LHCN-M2 (cell line): ENCODE data around the gene RAB11A. TPM values are rescaled to one million over a fixed set of nuclear protein-coding genes. Genes with fewer than 3 reads are reported as not detected.
"Not testable (repeated sequence)": the region's sequence is repeated elsewhere in the genome, so short reads cannot be mapped to it uniquely, and the experiment has no call there.

Source experiments
- DNase-seq: peaks from one replicate; pipeline ENCODE4 v3.0.0-alpha.2; 2012; ENCODE audit warnings: low read depth
- total RNA-seq: library from RNA; depleted of rRNA; stranded (reverse); fragments of >200 nt; gene quantifications from 2 replicates; pipeline ENCODE4 v1.2.3, GENCODE V29; 2014

Gene RAB11A
- total RNA-seq, 1 experiment from 2014 or later: 243 TPM

- DNase-seq: peak; percentile 13
Observed at GRCh38 chr15:65841121-65841930, 28.0 kb upstream of the RAB11A start.

GRCh38 chr15:65845826-65846519 is 23.3 kb upstream of the RAB11A start:
- DNase-seq: no peak

- no peak for DNase-seq
Observed at GRCh38 chr15:65847989-65848388, 21.3 kb upstream of the RAB11A start.

- DNase-seq: no peak
Observed at GRCh38 chr15:65851981-65852380, 17.3 kb upstream of the RAB11A start.

- DNase-seq: peak; percentile 51
Observed at GRCh38 chr15:65856821-65857455, 12.4 kb upstream of the RAB11A start.

GRCh38 chr15:65857718-65858402 is 11.4 kb upstream of the RAB11A start:
- peak; percentile 14 for DNase-seq

GRCh38 chr15:65862682-65863081 is 6.6 kb upstream of the RAB11A start:
- peak; percentile 78 for DNase-seq

GRCh38 chr15:65863106-65863505 is 6.2 kb upstream of the RAB11A start:
- no peak for DNase-seq

GRCh38 chr15:65867244-65867643 is 2.0 kb upstream of the RAB11A start:
- no peak for DNase-seq

GRCh38 chr15:65867933-65868332 is 1.4 kb upstream of the RAB11A start:
- not testable (repeated sequence) for DNase-seq

GRCh38 chr15:65868546-65869125 is 655 bp upstream of the RAB11A start:
- no peak for DNase-seq

GRCh38 chr15:65869954-65870871 is 922 bp downstream of the RAB11A start:
- peak; percentile 19 for DNase-seq

GRCh38 chr15:65870889-65871533 is 1.7 kb downstream of the RAB11A start:
- peak; percentile 57 for DNase-seq

- DNase-seq: not testable (repeated sequence)
Observed at GRCh38 chr15:65871886-65872285, 2.6 kb downstream of the RAB11A start.

GRCh38 chr15:65872596-65872995 is 3.3 kb downstream of the RAB11A start:
- peak; percentile 44 for DNase-seq

GRCh38 chr15:65873256-65873655 is 4.0 kb downstream of the RAB11A start:
- DNase-seq: no peak

GRCh38 chr15:65875458-65875857 is 6.2 kb downstream of the RAB11A start:
- DNase-seq: no peak

GRCh38 chr15:65877749-65878148 is 8.5 kb downstream of the RAB11A start:
- DNase-seq: no peak

- DNase-seq: no peak
Observed at GRCh38 chr15:65881766-65882434, 12.6 kb downstream of the RAB11A start.
